Measurements from ENCODE around the gene RIC1.

- TF ChIP-seq, protein P1, sequence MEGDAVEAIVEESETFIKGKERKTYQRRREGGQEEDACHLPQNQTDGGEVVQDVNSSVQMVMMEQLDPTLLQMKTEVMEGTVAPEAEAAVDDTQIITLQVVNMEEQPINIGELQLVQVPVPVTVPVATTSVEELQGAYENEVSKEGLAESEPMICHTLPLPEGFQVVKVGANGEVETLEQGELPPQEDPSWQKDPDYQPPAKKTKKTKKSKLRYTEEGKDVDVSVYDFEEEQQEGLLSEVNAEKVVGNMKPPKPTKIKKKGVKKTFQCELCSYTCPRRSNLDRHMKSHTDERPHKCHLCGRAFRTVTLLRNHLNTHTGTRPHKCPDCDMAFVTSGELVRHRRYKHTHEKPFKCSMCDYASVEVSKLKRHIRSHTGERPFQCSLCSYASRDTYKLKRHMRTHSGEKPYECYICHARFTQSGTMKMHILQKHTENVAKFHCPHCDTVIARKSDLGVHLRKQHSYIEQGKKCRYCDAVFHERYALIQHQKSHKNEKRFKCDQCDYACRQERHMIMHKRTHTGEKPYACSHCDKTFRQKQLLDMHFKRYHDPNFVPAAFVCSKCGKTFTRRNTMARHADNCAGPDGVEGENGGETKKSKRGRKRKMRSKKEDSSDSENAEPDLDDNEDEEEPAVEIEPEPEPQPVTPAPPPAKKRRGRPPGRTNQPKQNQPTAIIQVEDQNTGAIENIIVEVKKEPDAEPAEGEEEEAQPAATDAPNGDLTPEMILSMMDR (IDR thresholded peaks at IDR 0.05) = no peak
- TF ChIP-seq POLR2A (IDR thresholded peaks at IDR 0.05) = no peak
Observed at GRCh38 chr9:5614985-5615384, 13.9 kb upstream of the RIC1 start.

Measured in adrenal gland (tissue), 5 donors.